NK-92 (cell line): ENCODE data around the gene C9orf152.
"Not testable (repeated sequence)": the region's sequence is repeated elsewhere in the genome, so short reads cannot be mapped to it uniquely, and the experiment has no call there.

Source experiments
- DNase-seq: peaks from one replicate; lab custom pipeline; 2025; ENCODE audit not compliant: unreplicated experiment; lab: John Stamatoyannopoulos, UW

The C9orf152 gene

DNA sequence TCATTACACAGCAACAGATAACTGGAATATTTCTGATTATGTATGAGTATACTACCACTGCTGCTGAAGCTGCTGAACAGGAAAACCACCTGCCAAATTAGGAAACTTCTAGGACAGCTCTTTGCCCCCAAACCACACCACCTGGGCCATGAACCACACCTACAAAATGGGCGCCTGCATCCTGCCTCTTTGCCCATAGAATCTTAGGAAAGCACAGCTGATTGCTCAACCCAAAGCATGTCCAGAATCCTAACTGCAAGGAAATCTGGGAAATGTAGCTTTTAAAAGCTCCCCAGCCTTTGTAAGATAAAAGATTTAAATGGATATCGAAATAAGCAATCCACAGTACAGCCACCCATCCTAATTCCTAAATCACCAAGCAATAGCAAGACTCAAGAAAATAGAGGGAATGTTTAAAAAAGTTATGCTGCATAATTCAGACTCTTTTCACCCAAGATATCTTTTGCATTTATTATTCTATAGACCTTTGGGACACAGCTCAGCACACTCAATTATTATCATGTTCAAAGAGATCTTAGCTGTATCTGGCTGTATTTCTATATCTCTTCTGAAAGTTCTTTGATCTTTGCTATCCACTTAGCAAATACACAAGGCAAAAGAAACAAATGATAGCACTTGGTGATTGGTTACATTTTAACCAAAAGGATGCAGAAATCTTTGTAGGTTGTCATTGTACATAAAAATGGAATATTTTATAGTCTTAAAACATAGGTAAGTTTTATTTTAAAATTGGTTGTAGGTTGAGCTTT is 6.8 kb upstream of the C9orf152 start:
- DNase-seq = no peak

DNA sequence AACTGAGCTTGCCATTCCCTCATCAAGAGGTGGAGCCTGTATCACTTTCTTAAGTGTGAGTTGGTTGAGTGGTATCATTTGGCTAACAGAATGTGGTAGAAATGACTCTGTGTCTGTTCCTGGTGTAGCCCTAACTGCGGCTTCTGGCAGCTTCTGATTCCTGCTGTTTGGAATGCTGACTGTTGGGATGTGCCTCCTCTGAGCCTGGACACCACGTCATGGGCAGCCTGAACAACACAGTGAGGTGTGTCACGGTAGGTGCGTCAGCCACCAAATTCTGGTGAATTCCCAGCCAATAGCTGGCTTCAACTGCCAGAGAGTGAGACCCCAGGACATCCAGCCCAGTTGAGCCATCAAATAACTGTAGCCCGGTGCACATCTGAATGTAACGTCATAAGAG is 6.1 kb upstream of the C9orf152 start:
- no peak for DNase-seq

DNA sequence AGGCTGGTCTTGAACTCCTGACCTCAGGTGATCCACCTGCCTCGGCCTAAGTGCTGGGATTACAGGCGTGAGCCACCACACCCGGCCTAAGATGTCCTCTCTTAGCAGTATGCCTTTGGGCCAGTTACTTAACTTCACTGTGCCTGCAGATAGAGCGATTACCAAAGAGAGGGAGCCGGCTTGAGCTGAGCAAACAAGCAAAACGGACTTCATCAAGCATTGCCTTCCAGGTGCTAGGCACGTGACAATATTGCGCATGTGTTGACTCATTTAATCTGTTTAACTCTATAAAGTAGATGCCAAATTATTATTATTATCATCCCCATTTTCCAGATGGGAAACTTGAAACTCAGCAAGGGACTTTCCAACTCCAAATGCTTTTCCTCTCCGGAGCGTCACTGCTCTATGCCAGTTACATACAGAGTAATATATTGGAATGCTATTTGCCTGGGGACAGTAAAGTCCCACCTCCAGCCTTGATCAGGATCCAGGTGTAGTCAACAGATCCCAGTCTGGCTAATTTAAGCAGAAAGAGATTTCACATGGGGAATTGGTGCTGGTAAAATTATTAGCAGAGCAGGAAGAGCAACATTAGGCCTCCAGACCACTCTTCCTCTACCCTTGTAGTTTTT is 5.6 kb upstream of the C9orf152 start:
- no peak for DNase-seq

DNA sequence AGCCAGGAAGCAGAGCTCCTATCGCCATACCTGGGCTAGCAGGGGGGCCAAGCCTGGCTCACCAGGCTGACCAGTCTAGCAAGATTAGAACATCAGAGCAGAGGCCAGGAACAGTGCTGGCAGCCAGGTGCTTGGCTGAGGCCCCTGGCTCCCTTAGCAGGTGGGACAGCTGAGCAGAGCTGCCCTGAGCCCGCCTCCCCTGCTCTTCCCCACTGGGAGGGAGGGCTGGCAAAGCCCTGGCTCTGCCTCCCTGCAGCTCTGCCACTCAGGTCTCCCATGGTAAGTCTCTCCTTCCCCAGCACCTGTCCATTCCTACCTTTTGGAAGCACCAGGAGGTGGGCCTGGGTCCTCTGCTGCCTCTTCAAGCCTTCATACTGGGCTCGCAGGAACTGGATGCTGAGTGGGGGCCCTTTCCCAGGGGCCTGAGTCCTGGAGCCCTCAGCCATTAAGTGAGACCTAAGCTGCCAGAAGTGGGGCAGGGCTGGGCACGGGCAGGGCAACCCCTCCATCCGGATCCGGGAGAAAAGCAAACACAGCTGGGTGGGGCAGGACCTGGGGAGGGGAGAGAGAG is 803 bp downstream of the C9orf152 start:
- DNase-seq = no peak

DNA sequence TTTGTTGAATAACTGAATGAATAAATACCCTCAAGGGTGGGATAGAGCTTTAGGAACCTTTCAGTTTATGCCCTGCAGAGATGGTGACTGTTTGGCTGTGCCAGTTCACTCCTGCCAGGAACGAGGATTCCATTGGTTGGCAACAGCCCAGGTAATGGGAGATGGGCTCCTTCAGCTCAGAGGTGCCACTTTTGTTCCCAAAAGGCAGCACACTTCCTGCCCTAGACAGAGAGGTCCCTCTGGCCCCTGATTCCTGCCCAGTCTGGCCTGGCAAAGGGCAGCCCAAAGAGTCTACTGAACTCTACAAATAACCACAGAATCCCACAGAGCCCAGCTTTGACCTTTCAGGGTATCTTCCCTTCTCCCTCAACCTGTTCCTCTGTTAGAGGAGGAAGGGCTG is 1.6 kb downstream of the C9orf152 start:
- DNase-seq = no peak

DNA sequence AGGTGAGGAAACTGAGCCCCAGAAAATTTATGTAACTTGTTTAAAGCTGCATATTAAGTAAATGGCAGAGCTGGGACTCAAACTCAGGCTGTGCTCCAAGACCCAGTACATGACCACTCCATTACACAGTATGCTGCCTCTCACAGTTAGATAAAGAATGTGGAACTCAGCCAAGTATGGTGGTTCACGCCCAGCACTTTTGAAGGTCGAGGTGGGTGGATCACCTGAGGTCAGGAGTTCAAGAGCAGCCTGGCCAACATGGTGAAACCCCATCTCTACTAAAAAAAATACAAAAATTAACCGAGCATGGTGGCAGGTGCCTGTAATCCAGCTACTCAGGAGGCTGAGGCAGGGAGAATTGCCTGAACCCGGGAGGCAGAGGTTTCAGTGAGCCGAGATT is 2.3 kb downstream of the C9orf152 start:
- not testable (repeated sequence) for DNase-seq

DNA sequence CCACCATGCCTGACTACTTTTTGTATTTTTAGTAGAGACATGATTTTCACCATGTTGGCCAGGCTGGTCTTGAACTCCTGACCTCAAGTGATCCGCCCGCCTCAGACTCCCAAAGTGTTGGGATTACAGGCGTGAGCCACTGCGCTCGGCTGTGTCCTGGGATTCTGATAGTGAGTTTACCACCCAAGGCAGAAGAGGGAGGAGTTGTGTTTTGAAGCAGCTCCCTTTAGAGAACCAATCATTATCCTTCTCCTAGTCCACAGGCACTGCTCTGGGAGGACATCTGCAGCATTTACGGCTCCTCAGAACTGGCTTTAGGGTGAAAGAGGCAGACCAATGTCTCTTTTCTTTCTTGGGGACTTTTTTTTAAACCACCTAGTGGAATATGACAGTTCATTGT is 5.7 kb downstream of the C9orf152 start:
- DNase-seq = no peak

DNA sequence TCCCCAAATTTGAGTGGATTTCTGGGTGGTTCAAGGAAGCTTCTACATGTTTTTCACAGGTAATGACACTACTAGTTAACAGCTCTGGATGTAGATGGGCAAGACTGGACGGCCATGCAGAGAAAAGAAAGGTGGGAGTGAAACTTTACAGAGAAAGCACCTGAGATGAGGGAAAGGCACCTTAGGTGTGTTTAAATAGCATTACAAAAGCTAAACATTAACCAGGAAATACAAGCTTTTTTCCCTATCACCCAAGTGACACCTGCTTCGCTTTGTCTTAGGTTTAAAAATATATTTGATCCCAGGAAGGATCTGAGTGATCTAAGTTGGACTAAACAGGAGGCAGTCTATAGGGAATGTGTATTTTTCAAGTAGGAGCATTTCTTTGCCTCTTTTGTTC is 8.3 kb downstream of the C9orf152 start:
- no peak for DNase-seq

DNA sequence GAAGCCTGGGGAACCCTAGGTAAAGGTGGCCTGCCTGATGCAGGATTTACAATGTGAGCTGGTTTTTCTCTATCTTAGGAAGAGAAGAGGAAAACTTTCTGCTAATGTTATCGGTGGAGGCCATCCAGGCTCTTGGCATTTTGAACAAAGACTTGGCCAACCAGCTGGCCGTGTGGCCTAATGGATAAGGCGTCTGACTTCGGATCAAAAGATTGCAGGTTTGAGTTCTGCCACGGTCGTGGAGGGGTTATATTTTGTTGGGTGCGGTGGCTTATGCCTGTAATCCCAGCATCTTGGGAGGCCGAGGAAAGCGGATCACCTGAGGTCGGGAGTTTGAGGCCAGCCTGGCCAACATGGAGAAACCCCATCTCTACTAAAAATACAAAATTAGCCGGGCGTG is 9.6 kb downstream of the C9orf152 start:
- no peak for DNase-seq

DNA sequence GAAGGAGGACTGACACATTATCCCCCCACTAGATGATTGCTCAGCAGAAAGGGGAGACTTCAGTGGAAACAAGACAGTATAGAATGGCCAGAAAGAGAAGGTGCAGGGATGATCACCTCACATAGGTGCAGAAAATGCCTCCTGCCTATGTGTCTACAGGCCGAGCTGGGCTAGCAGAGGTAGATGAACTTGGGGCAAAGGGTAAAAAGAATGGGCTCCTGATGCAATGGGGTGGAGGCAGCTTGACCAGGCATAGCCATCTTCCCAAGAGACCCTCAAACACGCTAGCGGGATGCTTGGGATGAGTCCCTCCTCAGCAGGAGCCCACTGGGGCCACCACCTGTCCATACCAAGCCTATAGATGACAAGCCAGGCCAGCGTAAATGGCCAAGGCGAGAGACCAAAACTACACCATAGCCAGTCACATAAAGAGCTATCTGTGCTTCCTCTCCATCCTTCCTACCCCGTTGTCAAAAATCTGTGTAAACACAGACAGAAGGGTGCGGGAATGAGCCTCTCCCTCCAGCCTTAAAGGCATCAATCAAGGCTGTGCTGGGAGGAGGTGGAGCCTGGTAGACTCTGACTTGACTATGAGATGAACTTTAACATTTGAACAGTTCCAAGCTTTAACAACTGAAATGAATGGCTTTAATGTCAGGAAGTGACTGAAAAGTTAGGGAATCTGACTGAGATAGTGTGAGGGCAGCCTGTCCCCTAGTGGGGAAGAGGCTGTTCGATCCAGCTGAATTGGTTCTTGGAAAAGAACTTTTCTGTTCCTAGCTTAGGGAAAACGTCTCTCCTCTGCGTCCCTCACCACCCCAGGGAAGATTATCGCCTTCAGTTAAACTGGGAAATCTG is 10.4 kb downstream of the C9orf152 start:
- DNase-seq = no peak

DNA sequence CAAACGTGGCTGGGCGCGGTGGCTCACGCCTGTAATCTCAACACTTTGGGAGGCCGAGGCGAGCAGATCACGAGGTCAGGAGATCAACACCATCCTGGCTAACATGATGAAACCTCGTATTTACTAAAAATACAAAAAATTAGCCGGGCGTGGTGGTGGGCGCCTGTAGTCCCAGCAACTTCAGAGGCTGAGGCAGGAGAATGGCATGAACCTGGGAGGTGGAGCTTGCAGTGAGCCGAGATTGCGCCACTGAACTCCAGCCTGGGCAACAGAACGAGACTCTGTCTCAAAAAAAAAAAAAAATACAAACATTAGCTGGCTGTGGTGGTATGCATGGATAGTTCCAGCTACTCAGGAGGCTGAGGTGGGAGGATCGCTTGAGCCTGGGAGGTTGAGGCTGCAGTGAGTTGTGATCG is 11.9 kb downstream of the C9orf152 start:
- not testable (repeated sequence) for DNase-seq

DNA sequence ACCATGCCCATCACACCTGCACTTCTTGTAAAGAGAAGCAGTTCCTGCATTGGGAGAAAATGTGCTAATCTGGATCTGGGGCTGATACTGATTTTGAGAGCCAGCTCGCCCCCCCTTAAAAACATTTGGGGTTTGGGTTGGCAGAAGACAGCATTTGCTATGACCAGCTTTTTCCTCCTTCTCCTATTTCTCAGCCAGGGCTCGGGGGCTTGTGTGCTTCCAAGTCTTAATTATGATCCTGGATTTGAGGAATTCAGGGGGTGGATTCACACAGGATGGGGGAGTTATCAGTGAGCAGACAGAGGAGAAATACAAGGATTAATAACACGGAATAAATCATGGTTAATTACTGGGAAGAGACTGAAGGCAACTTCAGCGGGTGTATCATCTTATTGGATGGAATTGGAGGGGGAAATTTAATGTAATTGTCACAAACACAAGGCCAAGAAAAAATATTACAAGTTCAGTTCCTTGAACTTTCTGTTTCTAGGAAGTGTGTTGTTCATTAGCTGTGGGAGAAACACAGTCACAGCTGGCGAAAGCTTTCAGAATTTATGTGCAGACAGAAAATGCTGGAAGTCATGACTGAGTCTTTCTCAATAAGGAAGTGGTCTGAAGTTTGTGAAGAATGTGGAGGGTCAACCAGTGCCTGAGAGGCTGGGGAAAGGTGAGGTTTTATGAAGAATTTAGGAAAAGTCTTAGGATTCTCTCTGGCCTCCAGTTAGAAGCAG is 15.3 kb downstream of the C9orf152 start:
- no peak for DNase-seq

DNA sequence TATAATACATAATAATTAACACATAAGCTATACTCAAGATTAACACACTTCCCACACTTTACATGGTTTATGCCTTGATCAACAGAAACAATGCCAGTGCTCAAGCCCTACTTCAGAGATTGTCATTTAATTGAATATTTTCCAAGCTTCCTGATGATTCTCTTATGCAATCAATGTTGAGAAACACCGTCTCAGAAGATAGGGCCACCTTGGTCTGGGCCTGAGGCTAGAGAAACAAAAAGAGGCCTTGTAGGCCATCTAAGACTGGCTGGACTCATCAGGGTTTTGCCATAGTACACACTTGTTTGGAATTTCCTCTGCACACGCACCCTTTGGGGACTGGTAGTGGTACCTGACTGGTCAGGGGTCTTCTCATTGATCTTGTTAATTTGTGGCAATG is 16.3 kb downstream of the C9orf152 start:
- no peak for DNase-seq

DNA sequence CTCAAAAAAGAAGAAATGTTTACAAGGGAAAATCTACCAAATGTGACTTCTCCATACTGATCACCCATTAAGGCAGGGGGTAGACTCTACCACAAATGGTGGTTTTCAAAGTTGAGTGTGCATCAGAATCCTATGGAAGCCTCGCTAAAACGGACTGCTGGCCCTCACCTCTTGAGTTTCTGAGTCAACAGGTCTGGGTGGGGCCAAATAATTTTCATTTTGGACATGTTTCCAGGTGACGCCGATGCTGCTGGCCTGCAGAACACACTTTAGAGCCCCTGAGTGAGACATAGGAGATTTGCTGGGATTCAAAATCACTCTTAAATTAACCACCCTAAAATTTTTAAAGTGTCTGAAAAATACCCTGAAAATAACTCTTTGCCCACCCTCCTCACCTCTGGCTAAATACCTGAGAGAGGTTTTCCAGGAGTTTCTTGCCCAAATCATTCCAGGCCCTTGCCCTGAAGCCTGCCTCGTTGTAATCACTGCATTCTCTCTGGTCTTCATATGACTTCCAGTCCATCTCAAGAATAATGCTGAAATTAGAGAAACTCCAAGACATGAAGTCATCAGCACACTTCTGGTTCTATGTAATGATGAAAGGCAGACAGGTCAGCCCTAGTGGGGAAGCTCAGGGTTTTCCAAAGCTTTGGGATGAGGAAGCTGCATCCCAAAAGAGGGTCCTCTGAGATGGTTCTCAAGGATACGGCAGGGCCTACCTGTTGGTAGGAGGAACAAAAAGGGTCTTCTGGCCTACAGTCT is 18.2 kb downstream of the C9orf152 start:
- DNase-seq = no peak

DNA sequence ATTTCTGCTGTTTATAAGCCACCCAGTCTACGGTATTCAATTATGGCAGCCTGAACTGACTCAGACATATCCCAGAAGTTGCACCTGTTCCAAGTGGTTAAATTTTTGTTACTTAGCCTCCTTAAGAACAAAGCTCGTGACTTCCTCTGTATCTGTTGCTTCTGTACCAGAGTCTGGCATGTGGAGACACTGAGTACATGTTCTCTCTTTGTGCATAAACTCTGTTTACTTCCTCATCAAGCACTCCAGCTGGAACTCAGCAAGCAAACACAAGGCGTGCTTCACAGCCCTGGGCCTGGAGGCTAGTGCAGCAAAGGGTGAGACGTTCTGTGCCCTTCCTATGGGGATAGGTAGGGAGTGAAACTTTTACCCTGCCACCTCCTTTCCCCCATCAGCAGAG is 19.0 kb downstream of the C9orf152 start:
- DNase-seq = no peak

DNA sequence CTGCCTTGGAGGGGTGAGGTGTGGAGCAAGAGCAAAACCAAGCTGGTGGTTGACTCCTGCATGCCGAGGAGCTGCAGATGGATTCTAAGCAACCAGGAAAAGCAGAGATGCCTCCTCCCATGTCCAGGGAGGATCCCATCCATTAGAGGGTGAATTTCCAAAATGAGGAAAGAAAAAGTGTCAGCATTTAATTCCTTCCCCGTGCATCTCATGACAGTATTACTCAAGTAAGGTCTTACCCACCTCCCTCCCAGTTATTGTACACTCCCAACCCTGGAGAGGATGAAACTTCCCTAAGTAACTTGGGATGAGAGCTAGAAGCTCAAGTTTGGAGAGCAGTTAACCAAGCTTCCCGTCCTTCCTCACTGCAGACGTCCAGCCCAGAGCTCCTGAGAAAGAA is 19.9 kb downstream of the C9orf152 start:
- DNase-seq = no peak

DNA sequence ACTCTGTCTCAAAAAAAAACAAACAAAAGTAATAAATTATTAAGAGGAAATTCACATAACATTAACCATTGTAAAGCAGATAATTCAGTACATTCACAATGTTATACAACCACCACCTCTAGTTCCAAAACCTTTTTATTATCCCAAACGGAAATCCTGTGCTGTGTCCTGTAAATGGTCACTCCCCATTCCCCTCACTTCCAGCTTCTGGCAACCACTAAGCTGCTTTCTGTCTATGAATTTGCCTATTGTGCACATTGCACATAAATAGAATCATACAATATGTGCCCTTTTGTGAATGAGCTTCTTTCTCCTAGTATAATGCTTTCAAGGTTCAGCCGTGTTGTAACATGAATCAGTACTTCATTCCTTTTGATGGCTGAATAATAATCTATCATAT is 20.8 kb downstream of the C9orf152 start:
- DNase-seq = no peak

DNA sequence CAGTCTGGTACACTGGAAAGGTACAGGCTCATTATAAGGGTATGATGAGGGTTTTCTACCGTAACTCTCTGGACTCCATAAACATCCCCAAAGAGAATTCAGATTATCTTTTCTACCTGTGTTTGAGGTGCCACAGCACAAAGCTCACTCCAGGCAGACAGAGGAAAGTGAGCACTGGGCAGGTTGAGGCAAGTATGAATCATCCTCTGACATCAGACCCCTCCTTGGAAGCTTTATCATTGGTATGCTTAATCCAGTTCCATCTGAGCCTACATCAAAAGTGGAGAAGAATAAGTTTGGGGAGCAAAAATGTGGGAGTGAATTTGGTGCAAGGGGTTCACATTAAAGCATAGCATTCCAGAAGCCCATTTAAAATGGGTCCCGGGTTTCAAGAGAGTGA is 21.7 kb downstream of the C9orf152 start:
- no peak for DNase-seq

DNA sequence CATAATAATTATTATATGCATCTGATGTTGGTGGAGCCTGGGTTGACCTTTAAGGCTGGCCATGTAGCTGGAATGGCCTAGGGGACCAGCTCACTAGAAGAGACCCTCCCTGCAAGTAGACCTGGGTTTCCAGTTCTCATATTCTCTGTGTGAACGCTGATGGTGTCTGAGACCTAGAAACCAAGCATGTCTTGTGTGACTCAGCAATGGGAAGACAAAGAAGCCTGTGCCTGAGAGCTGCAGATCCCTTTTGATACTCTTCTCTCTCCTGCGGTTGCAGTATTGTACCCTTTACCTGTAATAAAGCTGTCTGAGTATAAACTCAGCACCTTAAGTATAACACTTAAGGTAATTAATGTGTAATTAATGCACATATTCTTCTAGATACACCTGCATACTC is 22.2 kb downstream of the C9orf152 start:
- no peak for DNase-seq
